GM12874 (cell line): ENCODE results near the gene OR7C1.
"Not testable (repeated sequence)": the region's sequence is repeated elsewhere in the genome, so short reads cannot be mapped to it uniquely, and the experiment has no call there.

ENCODE experiments used
- TF ChIP-seq, protein P1 (sequence below): IDR thresholded peaks from 2 replicates; pipeline ENCODE4 v1.5.1; 2011; ENCODE audit warnings: low read depth, mild to moderate bottlenecking, control low read depth, low read length, moderate library complexity; ENCODE audit not compliant: insufficient read depth

The OR7C1 gene

DNA sequence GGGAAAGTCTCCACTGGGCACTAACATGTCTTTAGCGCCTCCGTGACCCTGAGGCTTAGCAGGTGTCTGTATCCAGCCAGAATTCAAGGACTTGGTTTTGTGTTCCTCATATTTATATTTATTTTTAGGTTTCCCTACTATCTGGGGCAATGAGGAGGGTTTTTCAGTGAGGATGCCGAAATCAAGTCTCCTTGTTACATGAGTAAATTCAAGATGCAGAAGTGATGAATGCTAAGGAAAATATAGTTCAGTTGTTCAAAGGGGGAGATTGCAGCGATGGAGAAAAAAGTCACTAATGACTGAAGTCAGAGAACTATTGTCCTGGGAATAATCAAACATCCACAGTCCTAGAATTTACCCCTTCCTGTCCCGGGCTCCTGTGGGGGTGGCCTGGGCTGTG lies 55.8 kb downstream of the OR7C1 start:
- TF ChIP-seq, protein P1, sequence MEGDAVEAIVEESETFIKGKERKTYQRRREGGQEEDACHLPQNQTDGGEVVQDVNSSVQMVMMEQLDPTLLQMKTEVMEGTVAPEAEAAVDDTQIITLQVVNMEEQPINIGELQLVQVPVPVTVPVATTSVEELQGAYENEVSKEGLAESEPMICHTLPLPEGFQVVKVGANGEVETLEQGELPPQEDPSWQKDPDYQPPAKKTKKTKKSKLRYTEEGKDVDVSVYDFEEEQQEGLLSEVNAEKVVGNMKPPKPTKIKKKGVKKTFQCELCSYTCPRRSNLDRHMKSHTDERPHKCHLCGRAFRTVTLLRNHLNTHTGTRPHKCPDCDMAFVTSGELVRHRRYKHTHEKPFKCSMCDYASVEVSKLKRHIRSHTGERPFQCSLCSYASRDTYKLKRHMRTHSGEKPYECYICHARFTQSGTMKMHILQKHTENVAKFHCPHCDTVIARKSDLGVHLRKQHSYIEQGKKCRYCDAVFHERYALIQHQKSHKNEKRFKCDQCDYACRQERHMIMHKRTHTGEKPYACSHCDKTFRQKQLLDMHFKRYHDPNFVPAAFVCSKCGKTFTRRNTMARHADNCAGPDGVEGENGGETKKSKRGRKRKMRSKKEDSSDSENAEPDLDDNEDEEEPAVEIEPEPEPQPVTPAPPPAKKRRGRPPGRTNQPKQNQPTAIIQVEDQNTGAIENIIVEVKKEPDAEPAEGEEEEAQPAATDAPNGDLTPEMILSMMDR, result no peak

DNA sequence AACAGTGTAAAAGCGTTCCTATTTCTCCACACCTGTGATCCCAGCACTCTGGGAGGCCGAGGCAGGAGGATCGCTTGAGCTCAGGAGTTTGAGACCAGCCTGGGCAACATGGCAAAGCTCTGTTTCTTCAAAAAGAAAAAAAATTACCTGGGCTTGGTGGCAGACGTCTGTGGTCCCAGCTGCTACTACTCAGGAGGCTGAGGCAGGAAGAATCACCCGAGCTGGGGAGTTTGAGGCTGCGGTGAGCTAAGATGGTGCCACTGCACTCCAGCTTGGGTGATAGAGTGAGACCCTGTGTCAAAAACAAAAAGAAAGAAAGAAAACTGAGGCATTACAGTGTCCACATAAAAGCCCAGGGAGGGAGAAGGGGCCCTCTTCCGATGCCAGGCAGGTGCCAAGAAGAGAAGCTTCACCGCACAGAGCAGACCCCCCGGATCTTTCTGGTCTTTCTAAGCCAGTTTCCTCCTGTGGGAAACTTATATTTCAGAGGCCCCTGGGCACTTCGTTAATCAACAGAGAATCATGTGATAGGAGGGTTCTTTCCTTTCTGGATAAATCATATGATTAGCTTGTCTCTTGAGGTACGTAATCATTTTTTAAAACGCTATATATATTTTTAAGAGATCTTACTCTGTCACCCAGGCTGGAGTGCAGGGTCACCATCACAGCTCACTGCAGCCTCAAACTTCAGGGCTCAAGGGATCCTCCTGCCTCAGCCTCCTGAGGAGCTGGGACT lies 56.7 kb downstream of the OR7C1 start, which contains the start of gene ADGRE2:
Gene ADGRE2 (minus strand): TSS at position 451 of the 736 bp plus-strand sequence. CDS start 1,804 bp downstream, outside the sequence.
- TF ChIP-seq, protein P1, result not testable (repeated sequence)

DNA sequence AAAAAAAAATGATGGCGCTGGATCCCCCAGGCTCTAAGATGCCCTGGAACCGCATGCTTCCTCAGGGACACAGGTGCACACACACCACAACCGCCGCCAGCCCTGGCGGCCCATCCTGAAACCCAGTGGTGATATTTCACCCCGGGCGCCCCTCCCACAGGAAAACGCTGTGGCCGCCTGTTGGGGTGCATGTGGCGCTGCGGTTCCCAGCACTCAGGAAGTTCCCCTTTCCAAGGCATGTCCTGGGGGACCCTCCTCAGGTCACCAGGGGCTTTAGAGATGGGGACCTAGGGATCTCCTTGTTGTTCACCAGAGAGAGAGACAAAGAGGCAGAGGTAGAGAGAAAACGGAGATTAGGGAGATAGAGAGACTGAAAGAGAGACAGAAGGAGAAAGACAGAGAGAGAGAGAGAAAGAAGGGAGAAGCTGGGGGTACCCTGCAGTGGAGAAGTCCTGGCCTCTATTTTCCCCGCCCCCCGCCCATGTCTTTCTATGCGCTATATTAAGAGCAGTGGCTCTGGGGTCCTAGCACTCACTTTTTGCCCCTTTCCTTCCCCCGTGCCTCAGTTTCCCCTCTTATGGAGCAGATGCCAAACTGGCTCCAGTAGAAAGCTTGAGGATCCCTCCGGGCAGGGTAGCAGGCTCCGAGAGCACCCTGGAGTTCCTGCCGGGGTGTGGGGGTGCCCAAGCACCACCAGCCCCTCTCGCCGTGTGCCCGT lies 59.0 kb downstream of the OR7C1 start:
- TF ChIP-seq, protein P1, result no peak

DNA sequence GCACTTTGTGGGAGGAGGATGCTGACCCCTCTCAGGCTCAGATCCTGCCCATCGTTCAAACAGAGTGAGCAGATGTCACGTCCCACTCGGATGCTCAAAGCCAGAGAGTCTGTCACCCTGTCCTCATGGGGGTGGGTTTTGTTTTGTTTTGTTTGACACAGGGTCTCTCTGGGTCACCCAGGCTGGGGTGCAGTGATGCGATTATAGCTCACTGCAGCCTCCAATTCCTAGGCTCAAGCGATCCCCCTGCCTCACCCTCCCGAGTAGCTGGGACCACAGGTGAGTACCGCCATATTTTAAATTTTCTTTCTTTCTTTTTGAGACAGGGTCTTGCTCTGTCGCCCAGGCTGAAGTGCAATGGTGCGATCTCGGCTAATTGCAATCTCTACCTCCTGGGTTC lies 60.6 kb downstream of the OR7C1 start:
- TF ChIP-seq, protein P1, result no peak

DNA sequence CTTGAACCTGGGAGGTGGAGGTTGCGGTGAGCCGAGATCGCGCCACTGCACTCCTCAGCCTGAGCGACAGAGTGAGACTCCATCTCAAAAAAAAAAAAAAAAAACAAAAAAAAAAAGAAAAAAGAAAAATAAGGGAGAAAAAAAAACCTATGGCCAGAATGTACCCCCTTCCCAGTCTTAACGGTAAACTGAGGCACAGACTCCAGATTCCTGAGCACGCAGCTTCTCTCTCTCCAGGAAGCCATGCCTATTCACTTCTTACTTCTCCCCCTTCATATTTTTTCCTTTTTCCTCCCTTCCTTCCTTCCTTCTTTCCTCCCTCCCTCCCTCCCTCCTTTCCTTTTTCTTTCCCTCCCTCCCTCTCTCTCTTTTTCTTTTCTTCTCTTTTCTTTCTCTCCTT lies 62.0 kb downstream of the OR7C1 start:
- TF ChIP-seq, protein P1, result no peak

DNA sequence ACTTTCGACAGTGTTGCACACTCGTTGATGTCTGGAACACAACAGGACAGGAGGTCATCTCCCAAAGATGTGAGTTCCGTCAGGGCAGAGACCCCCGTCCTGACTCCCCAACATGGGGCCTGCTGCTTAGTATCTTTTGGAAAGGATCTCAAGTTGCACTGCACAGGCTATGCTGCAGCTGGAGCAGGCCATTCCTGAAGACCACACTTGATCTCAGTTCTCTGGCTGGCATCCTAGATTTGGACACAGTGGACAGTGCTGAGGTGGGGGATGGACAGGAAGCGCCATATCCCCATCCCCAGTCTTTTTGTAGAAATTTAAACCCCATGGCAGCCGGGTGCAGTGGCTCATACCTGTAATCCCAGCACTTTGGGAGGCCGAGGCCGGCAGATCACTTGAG lies 62.5 kb downstream of the OR7C1 start:
- TF ChIP-seq, protein P1, result no peak

DNA sequence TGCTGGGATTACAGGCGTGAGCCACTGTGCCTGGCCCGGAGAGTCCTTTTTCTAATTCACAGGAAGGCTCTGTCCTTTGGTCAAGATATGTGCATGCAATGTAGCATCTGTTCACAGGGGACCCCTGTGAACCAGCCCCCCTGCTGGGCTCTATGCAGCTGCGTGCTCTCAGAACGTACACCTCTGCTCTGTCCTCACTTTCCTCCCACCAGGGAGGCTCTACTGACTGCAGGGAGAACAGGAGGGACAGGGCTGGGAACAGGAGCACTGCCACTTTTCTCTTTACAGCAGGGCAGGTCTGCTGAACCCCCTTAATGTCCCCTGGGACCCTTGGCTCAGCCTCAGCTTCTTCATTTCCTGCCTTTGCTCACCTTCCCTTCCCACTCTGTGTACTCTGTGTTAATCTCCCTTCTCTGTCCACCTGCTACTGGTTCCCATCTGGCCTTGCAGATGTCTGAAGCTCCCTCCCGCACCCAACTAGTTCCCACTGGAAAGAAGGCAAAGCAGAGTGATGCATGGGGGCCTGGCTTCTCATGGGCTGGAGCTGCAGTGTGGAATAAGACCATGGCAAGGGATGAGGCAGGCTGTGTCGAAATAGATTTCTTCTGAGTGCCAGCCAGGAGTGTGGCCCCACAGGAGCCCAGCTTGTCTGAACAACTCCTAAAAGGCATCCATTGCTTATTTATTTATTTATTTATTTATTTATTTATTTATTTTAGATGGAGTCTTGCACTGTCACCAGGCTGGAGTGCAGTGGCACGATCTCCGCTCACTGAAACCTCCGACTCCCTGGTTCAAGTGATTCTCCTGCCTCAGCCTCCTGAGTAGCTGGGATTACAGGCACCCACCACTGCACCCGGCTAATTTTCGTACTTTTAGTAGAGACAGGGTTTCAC lies 63.8 kb downstream of the OR7C1 start:
- TF ChIP-seq, protein P1, result no peak
